Activated CD8-positive, alpha-beta memory T cell treated with anti-CD3 and anti-CD28 coated beads, Interleukin-2, amount 50 U/mL, for 24 hours (primary cell): ENCODE measurements around the gene DGCR2.

ENCODE experiments used
- DNase-seq: peaks from one replicate; pipeline ENCODE4 v3.0.0-alpha.2; 2020; ENCODE audit errors: extremely low read depth

The DGCR2 gene

GRCh38 chr22:19147195-19147780 is 25.1 kb upstream of the DGCR2 start:
- no peak for DNase-seq

- no peak for DNase-seq
Observed at GRCh38 chr22:19146215-19146968, 24.2 kb upstream of the DGCR2 start.

GRCh38 chr22:19143967-19144400 is 21.8 kb upstream of the DGCR2 start:
- DNase-seq, result peak; percentile 4

GRCh38 chr22:19143212-19143611 is 21.0 kb upstream of the DGCR2 start:
- no peak for DNase-seq

- DNase-seq, result no peak
Observed at GRCh38 chr22:19142394-19142793, 20.2 kb upstream of the DGCR2 start.

GRCh38 chr22:19139974-19140373 is 17.8 kb upstream of the DGCR2 start:
- DNase-seq, result no peak

- no peak for DNase-seq
Observed at GRCh38 chr22:19139001-19139356, 16.8 kb upstream of the DGCR2 start.

GRCh38 chr22:19138217-19139000 is 16.2 kb upstream of the DGCR2 start:
- no peak for DNase-seq

GRCh38 chr22:19137384-19138216 is 15.4 kb upstream of the DGCR2 start:
- no peak for DNase-seq

- DNase-seq, result no peak
Observed at GRCh38 chr22:19136915-19137314, 14.7 kb upstream of the DGCR2 start.

- DNase-seq, result no peak
Observed at GRCh38 chr22:19134874-19135273, 12.7 kb upstream of the DGCR2 start.

GRCh38 chr22:19134176-19134831 is 12.1 kb upstream of the DGCR2 start:
- no peak for DNase-seq

- no peak for DNase-seq
Observed at GRCh38 chr22:19133561-19133960, 11.3 kb upstream of the DGCR2 start.

GRCh38 chr22:19132693-19133400 is 10.6 kb upstream of the DGCR2 start:
- no peak for DNase-seq

- no peak for DNase-seq
Observed at GRCh38 chr22:19132153-19132552, 9.9 kb upstream of the DGCR2 start.

- no peak for DNase-seq
Observed at GRCh38 chr22:19131685-19132015, 9.4 kb upstream of the DGCR2 start.

GRCh38 chr22:19130959-19131684 is 8.9 kb upstream of the DGCR2 start, which contains the start of gene TSSK2:
TSS of gene TSSK2 (plus strand) at chr22:19131308. CDS start at chr22:19131400, 92 bp downstream.
- no peak for DNase-seq

- no peak for DNase-seq
Observed at GRCh38 chr22:19129871-19130270, 7.7 kb upstream of the DGCR2 start.

GRCh38 chr22:19128946-19129727 is 6.9 kb upstream of the DGCR2 start:
- DNase-seq, result no peak
